HG03039 (cell line): ENCODE data around the gene GULP1.

ENCODE experiments used
- ATAC-seq: cut with Tn5 transposase; IDR thresholded peaks from one replicate; pipeline ENCODE4 v1.9.1; 2021; ENCODE audit warnings: mild to moderate bottlenecking, moderate library complexity; ENCODE audit not compliant: unreplicated experiment

GULP1 gene

DNA sequence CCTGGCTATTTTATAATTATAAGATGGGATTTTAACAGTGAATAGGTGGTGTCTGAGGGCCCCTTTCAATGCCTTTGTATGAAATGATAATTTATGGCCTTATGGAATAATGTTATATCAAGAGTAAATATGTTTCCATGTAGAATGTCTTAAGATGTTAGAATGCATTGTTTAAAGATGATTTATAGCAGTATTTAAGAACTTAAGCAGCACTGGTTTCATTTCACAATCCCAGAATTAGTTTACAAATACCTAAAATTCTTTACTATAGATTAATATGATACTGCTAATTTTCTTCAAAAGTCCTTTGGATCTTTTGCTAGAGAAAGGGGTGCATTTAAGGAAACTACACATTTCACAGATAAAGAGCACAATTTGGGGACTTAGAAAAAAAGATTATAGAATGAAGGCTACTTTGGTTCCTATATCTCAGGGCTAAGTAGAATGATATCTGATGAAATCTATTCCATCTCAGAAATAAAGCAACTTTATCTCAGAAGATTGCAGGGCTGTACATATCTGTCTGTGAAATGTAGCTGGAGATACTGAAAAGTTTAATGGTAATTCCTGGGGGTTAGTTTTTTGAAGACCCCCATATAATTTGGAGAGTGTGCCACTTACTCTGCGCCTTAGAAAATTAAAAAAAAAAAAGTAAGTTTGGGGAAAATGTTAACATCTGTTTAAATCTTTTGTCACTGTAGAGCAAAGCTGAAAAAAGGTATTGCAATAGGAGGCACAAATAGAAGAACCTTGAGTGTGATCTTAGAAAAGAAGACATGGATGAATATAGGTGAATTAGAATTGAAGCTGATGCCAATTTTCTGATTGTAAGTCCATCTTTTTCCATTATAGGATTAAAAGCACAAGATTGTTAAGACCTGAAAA, 123.4 kb downstream of the GULP1 start:
- no peak for ATAC-seq

- ATAC-seq = no peak
Measured at GRCh38 chr2:188415754-188416083, 124.0 kb downstream of the GULP1 start.

GRCh38 chr2:188416367-188416766, 124.7 kb downstream of the GULP1 start:
- no peak for ATAC-seq

GRCh38 chr2:188422726-188423125, 131.1 kb downstream of the GULP1 start:
- ATAC-seq = no peak

- no peak for ATAC-seq
Measured at GRCh38 chr2:188425266-188425665, 133.6 kb downstream of the GULP1 start.

GRCh38 chr2:188426121-188426520, 134.4 kb downstream of the GULP1 start:
- no peak for ATAC-seq

GRCh38 chr2:188430705-188431104, 139.0 kb downstream of the GULP1 start:
- no peak for ATAC-seq

- no peak for ATAC-seq
Measured at GRCh38 chr2:188434018-188434417, 142.3 kb downstream of the GULP1 start.

DNA sequence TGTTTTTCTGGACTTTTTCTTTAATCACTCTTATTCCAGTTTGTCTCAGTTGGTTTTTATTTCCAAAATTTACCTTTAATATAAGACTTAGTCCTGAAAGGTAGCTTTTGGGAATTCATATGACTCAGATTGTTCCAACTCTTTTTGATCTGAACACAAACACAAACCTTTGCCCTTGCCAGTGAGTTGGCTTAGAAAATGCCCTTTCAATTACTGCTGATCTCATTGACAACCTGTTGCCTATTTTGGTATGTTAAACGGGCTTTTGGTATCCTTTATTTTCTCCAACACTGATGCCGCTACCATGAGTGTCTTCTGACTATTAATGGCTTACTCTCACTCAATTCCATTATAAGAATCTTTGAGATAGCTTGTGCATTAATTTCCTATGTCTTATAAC, 143.4 kb downstream of the GULP1 start:
- ATAC-seq = no peak

DNA sequence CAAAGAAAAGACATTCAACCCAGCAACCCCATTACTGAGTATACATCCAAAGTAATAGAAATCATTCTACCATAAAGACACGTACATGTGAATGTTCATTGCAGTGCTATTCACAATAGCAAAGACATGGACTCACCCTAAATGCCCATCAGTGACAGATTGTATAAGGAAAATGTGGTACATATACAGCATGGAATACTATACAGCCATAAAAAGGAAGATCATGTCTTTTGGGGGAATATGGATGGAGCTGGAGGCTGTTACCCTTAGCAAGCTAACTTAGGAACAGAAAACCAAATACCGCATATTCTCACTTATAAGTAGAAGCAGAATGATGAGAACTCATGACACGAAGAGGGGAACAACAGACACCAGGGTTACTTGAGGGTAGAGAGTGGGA, 145.9 kb downstream of the GULP1 start:
- no peak for ATAC-seq

DNA sequence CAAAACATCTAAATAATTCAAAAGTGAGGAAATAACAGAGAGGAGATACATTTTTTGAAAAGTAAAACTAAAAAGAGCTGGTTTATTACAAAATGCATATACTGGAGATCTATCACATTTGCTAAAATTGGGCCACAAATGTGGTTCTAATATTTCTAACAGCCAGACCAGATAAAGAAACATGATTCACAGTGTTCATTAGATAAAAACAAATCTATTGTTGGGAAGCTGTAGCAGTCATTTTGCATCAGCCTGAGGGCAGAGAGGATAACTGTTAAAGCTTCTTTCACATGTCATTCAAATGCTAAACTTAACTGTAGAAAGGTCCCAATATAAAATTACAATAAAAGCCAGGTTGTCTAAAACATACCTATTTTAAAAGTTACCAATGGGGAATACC, 148.3 kb downstream of the GULP1 start:
- no peak for ATAC-seq

DNA sequence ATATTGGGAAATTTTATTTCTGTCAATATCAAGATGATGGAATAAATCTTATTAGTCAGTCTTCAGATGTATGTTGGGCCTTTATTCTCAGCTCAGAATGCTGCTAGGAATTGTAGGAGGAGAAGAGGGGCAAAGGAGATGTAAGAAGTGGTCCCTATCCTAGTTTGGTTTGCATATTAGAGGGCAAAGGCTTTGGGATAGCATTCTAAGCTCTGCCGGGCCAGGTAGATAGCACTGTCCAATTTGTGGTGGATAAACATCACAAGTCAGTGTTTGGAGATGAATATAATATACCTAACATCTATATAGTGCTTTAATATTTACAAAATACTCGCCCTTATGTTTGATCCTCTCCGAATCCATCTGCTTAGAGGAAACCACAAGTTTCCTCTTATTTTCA, 149.2 kb downstream of the GULP1 start:
- ATAC-seq = no peak

DNA sequence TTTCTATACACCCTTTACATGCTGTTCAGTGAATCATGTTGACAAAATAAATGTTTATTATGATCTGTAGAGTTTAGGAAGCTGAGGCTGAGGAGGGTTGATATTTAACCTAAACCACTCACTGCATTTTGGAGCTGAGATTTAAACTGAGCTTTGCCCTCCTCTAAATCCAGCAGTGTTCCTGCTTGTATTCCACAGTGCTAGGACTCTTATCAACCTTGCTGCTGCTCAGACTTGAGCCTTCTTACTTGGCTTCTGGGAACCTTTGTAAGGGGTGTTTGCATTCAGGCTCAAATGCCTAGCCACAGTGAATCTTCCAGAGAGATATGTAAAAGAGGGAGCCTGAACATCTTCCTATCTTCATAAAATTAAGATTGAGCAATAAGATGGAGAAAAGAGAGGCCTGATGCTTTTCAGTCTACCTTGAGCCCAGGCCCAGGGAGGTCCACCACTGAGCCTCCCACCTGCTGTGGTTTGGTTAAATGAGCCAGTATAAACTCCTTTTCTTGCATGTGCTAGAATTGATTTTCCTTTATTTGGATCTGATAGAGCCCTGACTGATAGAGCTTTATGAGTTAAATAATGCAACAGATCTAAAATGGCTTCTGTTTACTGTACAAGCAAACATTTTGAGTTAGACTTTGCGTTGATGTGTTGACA, 149.7 kb downstream of the GULP1 start:
- no peak for ATAC-seq

DNA sequence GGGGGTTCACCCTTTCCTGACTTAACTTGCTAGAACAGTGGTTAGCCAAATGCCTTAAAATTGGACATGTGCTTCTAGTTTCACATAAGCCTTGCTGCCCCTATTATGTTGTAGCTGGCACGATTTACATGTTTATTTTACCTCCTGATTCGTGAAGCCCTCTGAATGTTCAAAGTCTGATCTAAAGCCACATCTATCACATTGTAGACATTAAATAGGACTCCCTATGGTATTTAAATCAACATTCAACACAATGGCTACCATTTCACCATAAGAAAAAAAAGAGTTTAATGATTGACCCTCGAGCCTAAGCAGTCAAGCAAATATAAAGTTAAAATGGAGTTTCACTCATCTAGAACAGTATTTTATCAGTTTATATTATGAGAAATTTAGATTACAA, 151.5 kb downstream of the GULP1 start:
- no peak for ATAC-seq

- ATAC-seq = no peak
Measured at GRCh38 chr2:188444106-188444835, 152.6 kb downstream of the GULP1 start.

DNA sequence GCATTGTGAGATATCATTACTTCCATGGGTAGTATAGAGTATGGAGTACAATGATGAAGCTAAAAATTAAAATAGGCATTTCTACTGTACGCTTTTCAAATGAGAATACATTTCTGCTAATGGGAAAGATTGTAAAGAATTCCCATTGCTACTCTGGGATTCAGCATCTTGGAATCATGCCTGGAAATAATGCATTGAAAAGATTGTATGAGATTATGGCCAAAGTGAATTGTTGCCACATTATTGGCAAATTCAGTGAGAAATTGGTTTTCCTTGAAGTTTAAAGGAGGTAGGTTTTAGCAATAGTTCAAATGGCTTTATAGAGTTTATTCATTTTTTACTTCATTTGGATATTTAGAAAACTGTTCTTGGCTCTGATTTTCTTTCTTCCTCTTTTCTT, 157.9 kb downstream of the GULP1 start:
- ATAC-seq = no peak

GRCh38 chr2:188449971-188450370, 158.3 kb downstream of the GULP1 start:
- no peak for ATAC-seq

GRCh38 chr2:188450732-188451483, 159.2 kb downstream of the GULP1 start:
- no peak for ATAC-seq

- ATAC-seq = no peak
Measured at GRCh38 chr2:188452084-188452483, 160.4 kb downstream of the GULP1 start.

- no peak for ATAC-seq
Measured at GRCh38 chr2:188456114-188456909, 164.6 kb downstream of the GULP1 start.
